HG03060 (cell line): Measurements from ENCODE around the gene TRIM22.
"Not testable (repeated sequence)": the region's sequence is repeated elsewhere in the genome, so short reads cannot be mapped to it uniquely, and the experiment has no call there.

Experiments used
- ATAC-seq: cut with Tn5 transposase; IDR thresholded peaks from one replicate; pipeline ENCODE4 v1.9.1; 2021; ENCODE audit warnings: low read depth, moderate number of reproducible peaks; ENCODE audit not compliant: unreplicated experiment

TRIM22 gene

GRCh38 chr11:5690736-5691135 is 1.1 kb downstream of the TRIM22 start:
- ATAC-seq = no peak

GRCh38 chr11:5691238-5691963 is 1.8 kb downstream of the TRIM22 start:
- ATAC-seq = not testable (repeated sequence)

- ATAC-seq = no peak
These were observed 2.4 kb downstream of the TRIM22 start for GRCh38 chr11:5691964-5692361.

GRCh38 chr11:5694642-5695041 is 5.1 kb downstream of the TRIM22 start:
- ATAC-seq = no peak

- ATAC-seq = no peak
These were observed 6.0 kb downstream of the TRIM22 start for GRCh38 chr11:5695580-5695979.

- no peak for ATAC-seq
These were observed 6.6 kb downstream of the TRIM22 start for GRCh38 chr11:5696210-5696609.

GRCh38 chr11:5698281-5698680 is 8.7 kb downstream of the TRIM22 start:
- ATAC-seq = no peak

- ATAC-seq = no peak
These were observed 10.9 kb downstream of the TRIM22 start for GRCh38 chr11:5700421-5701054.

- ATAC-seq = no peak
These were observed 11.5 kb downstream of the TRIM22 start for GRCh38 chr11:5701055-5701577.

GRCh38 chr11:5703741-5704536 is 14.3 kb downstream of the TRIM22 start:
- peak; percentile 70 for ATAC-seq

GRCh38 chr11:5705688-5706087 is 16.1 kb downstream of the TRIM22 start:
- no peak for ATAC-seq

- ATAC-seq = no peak
These were observed 22.9 kb downstream of the TRIM22 start for GRCh38 chr11:5712507-5712906.

GRCh38 chr11:5713695-5714094 is 24.1 kb downstream of the TRIM22 start:
- no peak for ATAC-seq

GRCh38 chr11:5716518-5716917 is 26.9 kb downstream of the TRIM22 start:
- ATAC-seq = not testable (repeated sequence)

- no peak for ATAC-seq
These were observed 30.3 kb downstream of the TRIM22 start for GRCh38 chr11:5719703-5720495.

- ATAC-seq = no peak
These were observed 33.0 kb downstream of the TRIM22 start for GRCh38 chr11:5722622-5723021.

- ATAC-seq = no peak
These were observed 36.8 kb downstream of the TRIM22 start for GRCh38 chr11:5726351-5726750.

GRCh38 chr11:5727691-5728090 is 38.1 kb downstream of the TRIM22 start:
- no peak for ATAC-seq

- ATAC-seq = no peak
These were observed 46.8 kb downstream of the TRIM22 start, which contains the start of gene OR56B1 for GRCh38 chr11:5736396-5736795. OR56B1 (plus strand) TSS chr11:5736448; CDS start chr11:5736517, 69 bp downstream.

- ATAC-seq = no peak
These were observed 47.5 kb downstream of the TRIM22 start for GRCh38 chr11:5737091-5737490.
